AG04449 (cell line): Measurements from ENCODE around the gene CALML6.
"Not testable (repeated sequence)": the region's sequence is repeated elsewhere in the genome, so short reads cannot be mapped to it uniquely, and the experiment has no call there.

Experiments used
- CTCF ChIA-PET: fragments of 350-600 bp; formaldehyde crosslinking; extraction: SDS; loops from one replicate; lab custom pipeline; 2021; ENCODE audit warnings: antibody characterized with exemption; lab: Yijun Ruan, JAX
- POLR2A ChIA-PET: fragments of 400-600, 350-600 bp; formaldehyde crosslinking; extraction: SDS; loops from one replicate; lab custom pipeline; 2020; ENCODE audit warnings: antibody characterized with exemption, inconsistent platforms; lab: Yijun Ruan, JAX
- DNase-seq: peaks from one replicate; pipeline ENCODE4 v3.0.0-alpha.2; 2010; ENCODE audit warnings: low read depth, low spot score
- H3K4me3 ChIP-seq: 2 replicates; pipeline ENCODE4 v1.5.1; 2011; ENCODE audit warnings: low read depth, mild to moderate bottlenecking, control low read depth, low read length
- CTCF ChIP-seq: IDR thresholded peaks from one replicate; pipeline ENCODE4 v1.5.1; 2011; ENCODE audit warnings: mild to moderate bottlenecking, moderate library complexity, low read length, control low read depth, inconsistent platforms; ENCODE audit not compliant: insufficient read depth; ENCODE audit errors: missing control alignments

Gene CALML6

GRCh38 chr1:1929102-1929638, 14.1 kb downstream of the CALML6 start:
- POLR2A ChIA-PET = no interaction called here
- H3K4me3 ChIP-seq = no peak overlapping the region
- no peak for DNase-seq
- no peak for TF ChIP-seq CTCF
- CTCF ChIA-PET = interaction anchor here (1.3 kb wide), 2 partner anchors 15 to 116 kb away, joined by 3 to 4 read pairs; no protein-coding TSS in a partner anchor

GRCh38 chr1:1929639-1930545, 14.8 kb downstream of the CALML6 start:
- DNase-seq = no peak

GRCh38 chr1:1934848-1935247, 19.8 kb downstream of the CALML6 start:
- H3K4me3 ChIP-seq, POLR2A ChIA-PET, DNase-seq: not testable (repeated sequence)
- CTCF ChIA-PET = interaction anchor here (1.9 kb wide), 1 partner anchor 240 kb away, joined by 4 read pairs; no protein-coding TSS in a partner anchor

More at GRCh38 chr1:1929639-1930545, 14.8 kb downstream of the CALML6 start:
- no peak for TF ChIP-seq CTCF
- CTCF ChIA-PET = interaction anchor here (0.9 to 1.3 kb wide), 4 partner anchors 11 to 115 kb away, joined by 3 to 5 read pairs (median 4); no protein-coding TSS in a partner anchor
- POLR2A ChIA-PET = no interaction called here
- no peak overlapping the region for H3K4me3 ChIP-seq

- POLR2A ChIA-PET = no interaction called here
- CTCF ChIA-PET = interaction anchor here (1.9 kb wide), 1 partner anchor 237 kb away, joined by 4 read pairs; no protein-coding TSS in a partner anchor
- DNase-seq = no peak
- no peak overlapping the region for H3K4me3 ChIP-seq
- TF ChIP-seq CTCF = no peak
These were observed 22.0 kb downstream of the CALML6 start for GRCh38 chr1:1937061-1937460.

- TF ChIP-seq CTCF = no peak
- ChIA-PET CTCF (no interaction called here), POLR2A (no interaction called here)
- H3K4me3 ChIP-seq = no peak overlapping the region
- no peak for DNase-seq
These were observed 22.7 kb downstream of the CALML6 start for GRCh38 chr1:1937549-1938275.

- CTCF ChIA-PET = no interaction called here
- TF ChIP-seq CTCF = no peak
- no peak overlapping the region for H3K4me3 ChIP-seq
- DNase-seq = no peak
- POLR2A ChIA-PET = no interaction called here
These were observed 23.2 kb downstream of the CALML6 start for GRCh38 chr1:1938276-1938573.
